Natural killer cell treated with Interleukin-12 subunit alpha and Interleukin-12 subunit beta and Interleukin-15 and Interleukin-18, amount 100 ng/mL, for 72 hours (primary cell): ENCODE results near the gene GPER1. TPM values are rescaled to one million over a fixed set of nuclear protein-coding genes. Genes with fewer than 3 reads are reported as not detected.

Experiments
- ATAC-seq, 2 donors: fragments of 150-1000 bp; cut with Tn5 transposase in 1 of 2; sonication (Bioruptor Pico), chemical (Tn5 transposase) in 1 of 2; 2 replicates each; pipeline ENCODE4 v1.10.0; 2021
- DNase-seq: peaks from one replicate; pipeline ENCODE4 v3.0.0; 2022; ENCODE audit warnings: low spot score
- H3K27ac Mint-ChIP-seq, 2 donors: 1 replicate in 1 of 2; 2 replicates in 1 of 2; pipeline ENCODE4 v1.8.0; 2022; ENCODE audit warnings: mixed read lengths in 2 of 2, mild to moderate bottlenecking in 1 of 2, moderate library complexity in 1 of 2
- H3K27me3 Mint-ChIP-seq, 2 donors: 1 replicate in 1 of 2; 2 replicates in 1 of 2; pipeline ENCODE4 v1.8.0; 2022; ENCODE audit warnings: mixed read lengths in 2 of 2
- H3K36me3 Mint-ChIP-seq: one replicate; pipeline ENCODE4 v1.8.0; 2022; ENCODE audit warnings: mixed read lengths
- H3K4me1 Mint-ChIP-seq, 2 donors: 1 replicate in 1 of 2; 2 replicates in 1 of 2; pipeline ENCODE4 v1.8.0; 2022; ENCODE audit warnings: low read depth in 2 of 2, mixed read lengths in 2 of 2, mild to moderate bottlenecking in 1 of 2
- H3K4me3 Mint-ChIP-seq: one replicate; pipeline ENCODE4 v1.8.0; 2022; ENCODE audit warnings: mixed read lengths
- H3K9me3 Mint-ChIP-seq: 2 replicates; pipeline ENCODE4 v1.8.0; 2022; ENCODE audit warnings: mixed read lengths
- total RNA-seq, 2 donors: library from RNA; stranded (reverse); gene quantifications; one replicate each; pipeline ENCODE4 v1.2.3, GENCODE V29; 2022

Gene GPER1
- total RNA-seq, 2 donors from 2014 or later, result not detected

DNA sequence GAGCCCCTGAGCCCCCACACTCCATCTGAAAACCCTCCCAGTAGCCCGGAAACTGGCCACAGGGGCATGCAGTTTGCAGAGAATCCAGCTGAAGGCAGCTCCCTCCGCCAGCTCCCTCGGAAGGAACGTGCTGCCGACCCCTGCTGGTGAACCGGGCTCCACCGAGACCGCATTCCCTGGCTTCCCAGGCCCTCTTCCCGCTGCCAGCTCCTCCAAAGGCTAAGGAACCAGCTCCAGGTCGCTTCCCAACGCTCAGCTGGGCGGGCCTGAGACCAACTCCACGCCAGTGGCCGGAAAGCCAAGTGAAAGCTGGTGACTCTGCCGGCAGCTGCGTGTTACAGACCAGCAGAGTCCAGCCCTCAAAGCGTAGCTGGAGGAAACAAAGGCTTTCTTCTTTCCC, 35.8 kb downstream of the GPER1 start:
- DNase-seq (peak; percentile 59), ATAC-seq (no peak)
- Mint-ChIP-seq H3K4me1 (no peaks in the 10 kb centered on the region), H3K36me3 (no peaks in the 10 kb centered on the region), H3K9me3 (no peaks in the 10 kb centered on the region), H3K4me3 (no peak overlapping the region), H3K27ac (no peak overlapping the region), H3K27me3 (no peaks in the 10 kb centered on the region)

DNA sequence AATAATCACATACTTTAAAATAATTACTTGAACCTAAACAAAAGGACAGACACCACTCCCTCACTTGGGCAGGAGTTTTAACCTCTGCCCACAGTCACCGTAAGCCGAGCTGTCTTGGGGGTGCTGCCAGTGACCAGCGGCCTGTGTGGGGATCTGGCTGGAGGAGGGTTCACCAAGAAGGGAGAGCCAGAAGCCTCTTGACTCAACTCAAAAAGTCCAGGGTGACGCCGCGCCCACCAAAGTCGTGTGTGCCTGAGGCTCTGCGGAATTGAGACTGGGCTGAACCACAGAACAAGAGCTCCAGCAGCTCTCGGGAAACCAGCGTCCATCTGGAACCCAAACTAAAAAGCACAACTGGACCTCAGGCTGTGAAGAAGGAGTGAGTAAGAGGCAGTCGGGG, 36.3 kb downstream of the GPER1 start:
- H3K9me3 Mint-ChIP-seq, result no peaks in the 10 kb centered on the region
- no peaks in the 10 kb centered on the region for H3K27me3 Mint-ChIP-seq
- H3K4me1 Mint-ChIP-seq, result no peaks in the 10 kb centered on the region
- H3K4me3 Mint-ChIP-seq, result no peak overlapping the region
- no peak overlapping the region for H3K27ac Mint-ChIP-seq
- no peaks in the 10 kb centered on the region for H3K36me3 Mint-ChIP-seq
- peak; percentile 34 for DNase-seq
- no peak for ATAC-seq

DNA sequence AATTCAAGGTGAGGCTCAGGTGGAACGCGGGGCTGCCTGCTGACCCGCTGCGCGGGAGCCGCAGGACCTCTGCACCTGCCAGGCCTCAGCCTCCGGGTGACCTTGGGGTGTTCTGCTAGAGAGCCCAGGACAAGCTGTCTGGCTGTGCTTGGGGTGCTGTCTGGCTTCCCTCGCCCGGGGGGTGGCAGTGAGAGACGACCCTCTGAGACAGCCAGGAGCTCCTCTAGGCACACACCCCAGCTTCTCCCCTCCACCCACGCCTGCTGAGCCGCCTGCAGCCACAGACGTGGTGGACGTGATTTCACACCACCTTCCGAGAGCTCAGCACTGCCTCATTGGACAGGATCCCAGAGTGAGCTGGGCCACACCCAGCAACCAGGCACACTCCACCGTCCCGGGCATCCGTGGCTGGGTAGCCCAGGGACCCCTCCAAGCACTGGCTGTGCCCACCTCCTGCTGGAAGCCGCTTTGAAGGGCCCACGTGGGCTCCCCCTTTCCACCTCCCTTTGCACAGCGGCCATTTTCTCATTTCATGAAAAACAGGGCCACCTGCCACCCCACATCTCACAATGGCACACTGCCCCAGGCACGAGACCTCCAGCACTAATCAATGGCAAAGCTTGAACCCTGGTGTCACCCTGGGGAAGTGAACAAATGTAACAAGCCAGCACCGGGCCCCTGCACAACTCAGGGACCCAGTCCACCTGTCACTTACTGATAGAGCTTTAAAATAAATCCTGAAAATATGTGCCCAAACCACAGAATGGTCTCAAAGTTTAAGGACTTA, 37.1 kb downstream of the GPER1 start:
- no peak overlapping the region for H3K4me3 Mint-ChIP-seq
- no peaks in the 10 kb centered on the region for H3K9me3 Mint-ChIP-seq
- ATAC-seq (peak in 1 of 2 donors; percentile 24), DNase-seq (peak; percentile 50)
- H3K27ac Mint-ChIP-seq, result no peak overlapping the region
- H3K27me3 Mint-ChIP-seq, result no peaks in the 10 kb centered on the region
- H3K36me3 Mint-ChIP-seq, result no peaks in the 10 kb centered on the region
- no peaks in the 10 kb centered on the region for H3K4me1 Mint-ChIP-seq

DNA sequence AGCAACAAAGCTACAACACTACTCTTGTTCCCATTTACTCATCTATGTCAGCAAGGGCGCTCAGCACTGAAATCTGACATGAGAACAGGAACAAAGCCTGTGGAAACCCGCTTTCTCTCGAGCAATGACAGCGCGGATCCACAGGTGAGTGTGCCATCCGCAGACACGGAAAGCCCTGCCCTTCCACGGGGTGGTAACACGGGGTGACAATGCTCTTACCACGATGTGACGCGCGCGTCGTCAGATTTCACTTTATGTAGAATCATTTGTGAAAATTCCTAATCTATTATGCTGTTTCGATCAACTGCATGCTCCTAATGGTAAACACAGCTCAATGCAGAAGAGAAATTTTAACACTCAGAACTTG, 37.7 kb downstream of the GPER1 start:
- H3K4me1 Mint-ChIP-seq, result no peaks in the 10 kb centered on the region
- ATAC-seq (no peak), DNase-seq (no peak)
- no peaks in the 10 kb centered on the region for H3K36me3 Mint-ChIP-seq
- H3K4me3 Mint-ChIP-seq, result no peak overlapping the region
- no peaks in the 10 kb centered on the region for H3K9me3 Mint-ChIP-seq
- no peaks in the 10 kb centered on the region for H3K27me3 Mint-ChIP-seq
- no peak overlapping the region for H3K27ac Mint-ChIP-seq

DNA sequence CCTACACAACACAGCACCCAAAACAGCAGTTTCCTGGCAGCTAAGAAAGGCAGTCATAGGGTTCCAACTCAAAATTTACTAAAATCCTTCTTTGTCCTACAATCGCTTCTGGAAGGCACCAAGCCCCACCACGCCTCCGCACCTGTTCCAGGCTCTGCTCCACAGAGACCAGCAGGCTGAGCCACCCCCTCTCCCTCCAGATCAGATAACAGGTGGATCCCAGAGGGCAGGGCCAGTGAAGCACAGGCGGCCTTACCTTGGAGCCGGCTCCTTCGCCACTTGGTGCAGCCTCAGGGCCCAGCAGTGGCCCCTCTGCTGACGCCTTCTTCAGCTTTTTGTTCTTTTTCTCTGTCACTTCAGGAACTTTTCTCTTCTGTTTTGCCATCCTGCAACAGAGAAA, 39.1 kb downstream of the GPER1 start:
- DNase-seq (peak; percentile 22), ATAC-seq (no peak)
- H3K27ac Mint-ChIP-seq, result no peak overlapping the region
- H3K9me3 Mint-ChIP-seq, result no peaks in the 10 kb centered on the region
- H3K36me3 Mint-ChIP-seq, result no peaks in the 10 kb centered on the region
- H3K4me1 Mint-ChIP-seq, result no peaks in the 10 kb centered on the region
- no peaks in the 10 kb centered on the region for H3K27me3 Mint-ChIP-seq
- H3K4me3 Mint-ChIP-seq, result no peak overlapping the region

DNA sequence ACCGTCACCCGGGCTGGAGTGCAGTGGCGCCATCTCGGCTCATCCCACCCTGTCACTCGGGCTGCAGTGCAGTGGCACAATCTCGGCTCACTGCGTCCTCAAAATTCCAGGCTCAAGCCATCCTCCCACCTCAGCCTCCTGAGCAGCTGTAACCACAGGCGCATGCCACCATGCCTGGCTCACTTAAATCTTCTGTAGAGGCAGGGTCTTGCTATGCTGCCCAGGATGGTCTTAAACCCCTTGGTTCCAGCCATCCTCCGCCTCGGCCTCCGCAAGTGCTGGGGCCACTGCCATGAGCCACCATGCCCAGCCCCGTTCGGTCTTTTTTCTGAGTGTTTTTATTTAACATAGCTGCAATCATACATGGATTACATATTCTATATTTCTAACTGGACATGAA, 41.5 kb downstream of the GPER1 start:
- Mint-ChIP-seq H3K4me3 (no peak overlapping the region), H3K27ac (no peak overlapping the region), H3K36me3 (no peaks in the 10 kb centered on the region), H3K27me3 (no peaks in the 10 kb centered on the region), H3K4me1 (no peaks in the 10 kb centered on the region), H3K9me3 (no peaks in the 10 kb centered on the region)
- no peak for DNase-seq
- no peak for ATAC-seq

DNA sequence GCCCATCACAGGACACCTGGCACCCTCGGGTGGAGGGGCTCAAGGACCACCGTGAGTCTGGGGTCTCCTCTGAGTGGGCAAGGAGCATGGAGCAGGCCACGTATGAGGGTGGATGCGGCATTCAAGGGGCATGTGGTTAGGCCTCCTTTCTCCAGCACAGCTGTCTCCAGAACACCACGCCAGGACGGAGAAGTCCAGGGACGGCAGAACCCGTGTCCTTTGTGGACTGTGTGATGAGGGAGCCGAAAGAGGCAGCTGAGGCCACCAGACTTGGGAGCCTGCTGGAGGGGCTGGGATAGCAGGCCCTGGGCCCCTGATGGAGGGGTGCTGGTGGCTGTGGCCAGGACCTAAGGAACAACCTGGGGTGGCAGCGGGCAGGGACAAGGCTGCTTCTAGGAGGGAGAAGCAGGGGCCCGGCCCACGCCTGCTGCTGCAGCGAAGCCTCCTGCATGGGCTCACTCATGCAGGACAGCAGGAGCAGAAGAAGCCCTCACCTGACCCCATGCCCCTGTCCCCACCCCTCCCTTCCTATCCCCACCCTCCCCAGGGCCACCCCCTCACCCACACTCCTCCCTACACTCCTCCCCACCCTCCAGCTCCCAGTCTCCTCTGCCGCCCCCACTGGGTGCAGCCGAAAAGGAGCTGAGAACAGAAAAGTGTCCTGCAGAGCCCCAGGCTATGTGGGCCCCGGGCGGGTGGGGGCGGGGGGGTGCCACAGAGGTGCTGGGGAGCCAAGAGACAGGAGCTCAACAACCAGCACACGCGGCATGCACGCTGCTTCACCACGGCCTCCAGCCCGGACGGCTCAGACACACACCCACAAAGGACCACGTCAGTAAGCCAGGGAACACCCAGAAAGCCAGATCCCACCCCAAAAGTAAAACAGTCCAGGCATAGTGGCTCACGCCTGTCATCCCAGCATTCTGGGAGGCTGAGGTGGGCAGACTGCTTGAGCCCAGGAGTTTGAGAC, 42.4 kb downstream of the GPER1 start:
- Mint-ChIP-seq H3K4me3 (no peak overlapping the region), H3K36me3 (no peaks in the 10 kb centered on the region), H3K9me3 (no peaks in the 10 kb centered on the region), H3K4me1 (no peaks in the 10 kb centered on the region), H3K27me3 (no peaks in the 10 kb centered on the region), H3K27ac (no peak overlapping the region)
- DNase-seq (peak; percentile 48), ATAC-seq (no peak)

DNA sequence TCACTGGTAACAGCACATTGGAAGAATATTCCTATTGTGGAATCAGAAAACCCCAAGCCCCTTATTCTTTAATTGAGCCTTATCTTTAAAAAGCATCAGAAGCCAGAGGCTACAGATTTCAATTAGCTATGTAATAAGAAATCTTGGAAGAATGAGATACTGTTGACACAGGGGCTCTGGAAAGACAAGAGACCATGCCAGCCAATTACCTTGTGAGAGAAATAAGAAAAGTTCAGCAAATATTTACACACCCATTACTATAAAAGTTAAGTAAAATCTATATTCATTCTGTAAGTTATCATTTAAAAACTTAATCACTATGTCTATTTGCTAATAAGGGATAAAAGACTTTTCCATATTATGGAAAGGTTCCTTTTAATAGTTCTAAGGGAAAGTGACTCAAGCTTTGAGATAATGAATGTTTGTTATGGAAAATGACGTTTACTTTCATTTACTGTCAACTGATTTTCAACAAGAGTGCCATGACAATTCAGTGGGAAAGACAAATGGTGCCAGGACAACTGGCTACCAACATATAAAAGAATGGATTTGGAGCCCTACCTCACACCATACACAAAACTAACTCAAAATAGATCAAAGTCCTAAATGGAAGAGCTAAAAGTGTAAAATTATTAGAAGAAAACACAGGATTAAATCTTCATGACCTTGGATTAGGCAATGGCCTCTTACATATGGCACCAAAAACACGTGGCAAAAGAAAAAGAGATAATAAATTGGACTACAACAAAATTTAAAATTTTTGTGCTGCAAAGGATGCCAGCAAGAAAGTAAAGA, 43.8 kb downstream of the GPER1 start:
- no peaks in the 10 kb centered on the region for H3K27me3 Mint-ChIP-seq
- H3K36me3 Mint-ChIP-seq, result no peaks in the 10 kb centered on the region
- H3K27ac Mint-ChIP-seq, result no peak overlapping the region
- H3K9me3 Mint-ChIP-seq, result no peaks in the 10 kb centered on the region
- DNase-seq (no peak), ATAC-seq (no peak)
- no peak overlapping the region for H3K4me3 Mint-ChIP-seq
- peaks cover 1 to 3% of the 10 kb centered on the region in 2 donors for H3K4me1 Mint-ChIP-seq

DNA sequence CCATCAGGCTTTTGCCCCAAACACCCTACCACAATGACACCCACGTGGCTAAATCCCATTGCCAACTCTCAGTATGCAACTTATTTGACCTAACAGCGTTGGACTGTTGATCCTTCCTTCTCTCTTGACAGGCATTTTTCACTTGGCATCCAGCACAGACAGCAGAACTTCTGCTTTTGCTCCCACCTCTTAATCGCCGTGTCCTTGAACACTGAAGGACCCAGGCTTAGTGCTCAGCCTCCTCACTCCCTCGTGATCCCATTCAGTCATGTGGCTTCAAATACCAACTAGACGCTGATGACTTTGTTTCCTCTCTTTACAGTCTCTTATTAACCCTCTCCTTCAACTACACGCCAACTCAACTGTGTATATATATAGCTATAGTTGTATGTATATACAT, 47.0 kb downstream of the GPER1 start:
- ATAC-seq (no peak), DNase-seq (peak; percentile 18)
- Mint-ChIP-seq H3K9me3 (no peaks in the 10 kb centered on the region), H3K27ac (no peak overlapping the region), H3K4me3 (no peak overlapping the region), H3K36me3 (no peaks in the 10 kb centered on the region), H3K27me3 (no peaks in the 10 kb centered on the region), H3K4me1 (peaks cover 11 to 13% of the 10 kb centered on the region in 2 donors)

DNA sequence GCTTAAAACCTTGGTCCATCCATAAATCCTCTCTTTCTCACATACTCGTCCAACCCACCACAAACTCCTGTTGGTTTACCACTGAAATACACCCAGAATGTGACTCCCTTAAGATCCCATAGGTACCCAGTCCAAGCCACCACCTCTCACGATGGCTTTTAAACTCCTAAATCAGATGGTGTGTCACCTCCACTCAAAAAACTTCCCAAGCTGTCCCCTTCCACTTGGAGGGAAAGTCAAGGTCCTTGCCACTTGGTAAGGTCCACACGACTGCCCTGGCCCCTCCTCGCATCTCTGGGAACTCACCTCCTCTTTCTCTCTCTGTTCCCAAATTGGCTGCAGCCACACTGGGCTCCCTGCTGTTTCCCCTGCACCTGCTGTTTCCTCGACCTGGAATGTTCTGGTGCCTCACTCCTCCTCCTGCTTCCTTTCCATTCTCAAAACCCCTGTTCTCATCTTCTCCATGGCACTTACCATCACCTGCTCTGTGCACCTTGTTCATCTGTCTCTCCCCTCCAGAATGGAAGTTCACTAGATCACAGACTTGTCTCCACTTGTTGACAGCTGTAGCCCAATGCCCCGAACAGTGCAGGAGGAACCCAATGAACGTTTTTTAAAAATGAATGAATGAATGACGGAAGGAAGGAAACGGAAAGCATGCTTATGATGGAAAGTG, 49.1 kb downstream of the GPER1 start:
- peaks cover 11 to 13% of the 10 kb centered on the region in 2 donors for H3K4me1 Mint-ChIP-seq

DNA sequence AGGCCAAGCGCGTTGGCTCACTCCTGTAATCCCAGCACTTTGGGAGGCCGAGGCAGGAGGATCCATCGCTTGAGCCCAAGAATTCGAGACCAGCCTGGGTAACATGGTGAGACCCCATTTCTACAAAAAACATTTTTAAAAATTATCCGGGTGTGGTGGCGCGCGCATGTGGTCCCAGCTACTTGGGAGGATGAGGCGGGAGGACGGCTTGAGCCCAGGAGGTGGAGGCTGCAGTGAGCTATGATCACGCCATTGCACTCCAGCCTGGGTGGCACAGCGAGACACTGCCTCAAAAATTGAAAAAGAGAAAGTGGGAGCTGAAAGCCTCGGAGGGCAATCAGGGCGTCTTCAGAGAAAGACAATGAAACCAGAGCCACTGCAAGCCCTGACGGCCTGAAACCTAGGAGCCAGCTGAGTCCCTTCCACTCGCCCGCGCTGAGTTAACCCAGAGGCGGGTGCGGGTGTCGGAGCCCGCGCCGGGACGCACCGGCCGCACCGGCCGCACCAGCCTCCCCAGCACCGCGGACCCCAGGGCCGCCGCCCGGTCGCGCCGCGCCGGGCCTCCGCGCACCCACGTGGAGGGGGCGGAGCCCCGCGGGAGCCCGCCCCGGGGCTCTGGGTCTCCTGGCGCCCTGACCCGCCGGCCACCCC, 49.7 kb downstream of the GPER1 start:
- H3K9me3 Mint-ChIP-seq, result no peaks in the 10 kb centered on the region
- H3K27ac Mint-ChIP-seq, result peak overlapping the region; percentile 28 to 82
- no peaks in the 10 kb centered on the region for H3K27me3 Mint-ChIP-seq
- DNase-seq, result no peak
- ATAC-seq, result peak; percentile 88 to 91
- peak overlapping the region; percentile 83 for H3K4me3 Mint-ChIP-seq
- H3K4me1 Mint-ChIP-seq, result peaks cover 11 to 13% of the 10 kb centered on the region in 2 donors
- H3K36me3 Mint-ChIP-seq, result no peaks in the 10 kb centered on the region

More for the DNA sequence above, 49.1 kb downstream of the GPER1 start:
- Mint-ChIP-seq H3K4me3 (peak overlapping the region; percentile 79), H3K9me3 (no peaks in the 10 kb centered on the region), H3K36me3 (no peaks in the 10 kb centered on the region), H3K27ac (peak overlapping the region; percentile 14 to 48), H3K27me3 (no peaks in the 10 kb centered on the region)
- ATAC-seq (no peak), DNase-seq (no peak)

DNA sequence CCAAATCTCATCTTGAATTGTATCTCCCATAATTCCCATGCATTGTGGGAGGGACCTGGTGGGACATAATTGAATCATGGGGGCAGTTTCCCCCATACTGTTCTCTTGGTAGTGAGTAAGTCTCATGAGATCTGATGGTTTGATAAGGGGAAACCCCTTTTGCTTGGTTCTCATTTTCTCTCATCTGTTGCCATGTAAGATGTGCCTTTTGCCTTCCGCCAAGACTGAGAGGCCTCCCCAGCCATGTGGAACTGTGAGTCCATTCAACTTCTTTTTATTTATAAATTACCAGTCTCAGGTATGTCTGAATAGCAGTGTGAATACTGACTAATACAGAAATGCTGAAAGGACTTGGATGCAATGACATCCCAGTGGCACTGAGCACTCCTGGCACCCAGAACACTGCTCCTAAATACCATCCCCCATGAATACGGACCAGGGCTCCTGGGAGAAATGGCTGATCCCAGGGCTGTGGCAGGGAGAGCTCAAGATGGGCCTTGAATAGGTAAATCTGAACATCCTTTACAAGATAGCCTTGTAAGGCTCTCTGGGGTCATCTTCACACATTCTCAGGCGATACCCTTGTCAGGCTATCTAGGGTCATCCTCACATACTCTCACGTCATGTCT, 52.7 kb downstream of the GPER1 start:
- Mint-ChIP-seq H3K4me1 (peaks cover 11 to 13% of the 10 kb centered on the region in 2 donors), H3K27me3 (no peaks in the 10 kb centered on the region), H3K36me3 (no peaks in the 10 kb centered on the region), H3K27ac (no peak overlapping the region), H3K9me3 (no peaks in the 10 kb centered on the region), H3K4me3 (no peak overlapping the region)
- no peak for DNase-seq
- ATAC-seq, result no peak
